Muscle of back (tissue), 13 donors: Measurements from ENCODE around the gene TRMT10C. TPM values are rescaled to one million over a fixed set of nuclear protein-coding genes. Genes with fewer than 3 reads are reported as not detected.
"Not testable (repeated sequence)": the region's sequence is repeated elsewhere in the genome, so short reads cannot be mapped to it uniquely, and the experiment has no call there.

Experiments used
- DNase-seq, 3 donors: peaks; one replicate each; pipeline versions ENCODE4 v3.0.0 to v3.0.0-alpha.2; 2013
- long read RNA-seq, 9 donors: transcript quantifications; one replicate each; lab custom pipeline, GENCODE V29; 2026
- polyA plus RNA-seq, 10 donors: library from polyadenylated mRNA; unstranded; fragments of 120-200 nt; gene quantifications; one replicate each; pipeline ENCODE4 v1.2.1, GENCODE V29; 2013; ENCODE audit not compliant: insufficient read length in 10 of 10

Gene TRMT10C
- polyA plus RNA-seq, result 10 to 100 TPM; 21.7 to 30.6 (median 24.9) TPM
- long read RNA-seq, donor 1, transcript TRMT10C-201 (2 exons, 1,819 nt), result major isoform, 16 of 16 reads
- long read RNA-seq, donor 1, partial matches to known transcripts, result 0 of 16 reads
- long read RNA-seq, donor 1, other reads (novel, unspliced or antisense), result 0 of 16 reads
- long read RNA-seq, donor 2, transcript TRMT10C-201 (2 exons, 1,819 nt), result major isoform, 18 of 18 reads
- long read RNA-seq, donor 2, partial matches to known transcripts, result 0 of 18 reads
- long read RNA-seq, donor 2, other reads (novel, unspliced or antisense), result 0 of 18 reads
- long read RNA-seq, donor 3, result 0 reads
- long read RNA-seq, donor 4, transcript TRMT10C-201 (2 exons, 1,819 nt), result major isoform, 11 of 11 reads
- long read RNA-seq, donor 4, partial matches to known transcripts, result 0 of 11 reads
- long read RNA-seq, donor 4, other reads (novel, unspliced or antisense), result 0 of 11 reads
- long read RNA-seq, donor 5, transcript TRMT10C-201 (2 exons, 1,819 nt), result major isoform, 17 of 4,712 reads
- long read RNA-seq, donor 5, partial matches to known transcripts, result 4,695 of 4,712 reads
- long read RNA-seq, donor 5, other reads (novel, unspliced or antisense), result 0 of 4,712 reads
- long read RNA-seq, donor 6, transcript TRMT10C-201 (2 exons, 1,819 nt), result major isoform, 26 of 3,535 reads
- long read RNA-seq, donor 6, partial matches to known transcripts, result 3,509 of 3,535 reads
- long read RNA-seq, donor 6, other reads (novel, unspliced or antisense), result 0 of 3,535 reads
- long read RNA-seq, donor 7, transcript TRMT10C-201 (2 exons, 1,819 nt), result major isoform, 10 of 10 reads
- long read RNA-seq, donor 7, partial matches to known transcripts, result 0 of 10 reads
- long read RNA-seq, donor 7, other reads (novel, unspliced or antisense), result 0 of 10 reads
- long read RNA-seq, donor 8, transcript TRMT10C-201 (2 exons, 1,819 nt), result major isoform, 22 of 30 reads
- long read RNA-seq, donor 8, partial matches to known transcripts, result 8 of 30 reads
- long read RNA-seq, donor 8, other reads (novel, unspliced or antisense), result 0 of 30 reads
- long read RNA-seq, donor 9, partial matches to known transcripts, result 588 of 588 reads
- long read RNA-seq, donor 9, other reads (novel, unspliced or antisense), result 0 of 588 reads

GRCh38 chr3:101561630-101562328 lies at the start of gene TRMT10C:
TSS of gene TRMT10C (plus strand) at chr3:101561868. CDS start at chr3:101564782, 2,914 bp downstream.
- DNase-seq, result peak; percentile 93 to 98 (median 97)

- DNase-seq, result peak in 1 of 3 donors; percentile 48
Measured at GRCh38 chr3:101512396-101512645, 49.3 kb upstream of the TRMT10C start.

GRCh38 chr3:101512646-101513418 lies 48.8 kb upstream of the TRMT10C start, which contains the start of gene SENP7:
TSS of gene SENP7 (minus strand) at chr3:101513212. CDS start at chr3:101513130, 82 bp downstream.
- DNase-seq, result peak; percentile 83 to 95 (median 92)

- DNase-seq, result no peak
Measured at GRCh38 chr3:101513419-101513986, 48.2 kb upstream of the TRMT10C start.

GRCh38 chr3:101518421-101518871 lies 43.2 kb upstream of the TRMT10C start:
- DNase-seq, result no peak

- DNase-seq, result no peak
Measured at GRCh38 chr3:101519685-101520365, 41.8 kb upstream of the TRMT10C start.

GRCh38 chr3:101521211-101521701 lies 40.4 kb upstream of the TRMT10C start:
- no peak for DNase-seq

- DNase-seq, result no peak
Measured at GRCh38 chr3:101527441-101527840, 34.2 kb upstream of the TRMT10C start.

- DNase-seq, result no peak
Measured at GRCh38 chr3:101527906-101528305, 33.8 kb upstream of the TRMT10C start.

- DNase-seq, result no peak
Measured at GRCh38 chr3:101529816-101530685, 31.6 kb upstream of the TRMT10C start.

- DNase-seq, result no peak
Measured at GRCh38 chr3:101530686-101531047, 31.0 kb upstream of the TRMT10C start.

- DNase-seq, result no peak
Measured at GRCh38 chr3:101531473-101532086, 30.1 kb upstream of the TRMT10C start.

GRCh38 chr3:101532783-101533602 lies 28.7 kb upstream of the TRMT10C start:
- peak in 1 of 3 donors; percentile 7 for DNase-seq

- DNase-seq, result no peak
Measured at GRCh38 chr3:101533603-101533968, 28.1 kb upstream of the TRMT10C start.

- no peak for DNase-seq
Measured at GRCh38 chr3:101535221-101535620, 26.4 kb upstream of the TRMT10C start.

GRCh38 chr3:101536266-101536665 lies 25.4 kb upstream of the TRMT10C start:
- no peak for DNase-seq

GRCh38 chr3:101536955-101537354 lies 24.7 kb upstream of the TRMT10C start:
- DNase-seq, result not testable (repeated sequence)
